HG03066 (cell line): ENCODE data around the gene ASIC2.

Experiments used
- ATAC-seq: cut with Tn5 transposase; IDR thresholded peaks from one replicate; pipeline ENCODE4 v1.9.1; 2021; ENCODE audit warnings: low read depth; ENCODE audit not compliant: unreplicated experiment

ASIC2 gene

GRCh38 chr17:33292981-33293867 lies at the start of gene ASIC2:
Gene ASIC2 (minus strand): TSS chr17:33293295.
- ATAC-seq: no peak

DNA sequence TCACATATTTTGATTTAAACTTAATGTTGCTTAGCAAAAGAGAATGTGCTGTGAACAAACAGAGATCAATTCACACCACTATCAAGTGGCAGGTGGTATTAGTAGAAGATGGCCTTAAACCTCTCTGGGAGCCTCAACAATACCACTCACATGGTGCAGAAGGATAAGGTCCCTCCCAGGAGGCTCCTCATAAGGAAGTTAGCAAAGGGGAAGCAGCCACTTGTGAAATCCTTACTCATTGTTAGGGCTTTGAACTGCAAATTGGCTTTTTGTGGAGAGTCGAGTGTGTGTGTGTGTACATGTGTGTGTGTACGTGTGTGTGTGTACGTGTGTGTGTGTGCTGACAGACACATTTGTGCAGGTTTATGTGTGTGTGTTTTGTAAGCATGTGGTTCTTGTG lies 48.9 kb upstream of the ASIC2 start:
- ATAC-seq: no peak

GRCh38 chr17:33338242-33338641 lies 45.1 kb upstream of the ASIC2 start:
- ATAC-seq: no peak

GRCh38 chr17:33335491-33336173 lies 42.5 kb upstream of the ASIC2 start:
- ATAC-seq: no peak

DNA sequence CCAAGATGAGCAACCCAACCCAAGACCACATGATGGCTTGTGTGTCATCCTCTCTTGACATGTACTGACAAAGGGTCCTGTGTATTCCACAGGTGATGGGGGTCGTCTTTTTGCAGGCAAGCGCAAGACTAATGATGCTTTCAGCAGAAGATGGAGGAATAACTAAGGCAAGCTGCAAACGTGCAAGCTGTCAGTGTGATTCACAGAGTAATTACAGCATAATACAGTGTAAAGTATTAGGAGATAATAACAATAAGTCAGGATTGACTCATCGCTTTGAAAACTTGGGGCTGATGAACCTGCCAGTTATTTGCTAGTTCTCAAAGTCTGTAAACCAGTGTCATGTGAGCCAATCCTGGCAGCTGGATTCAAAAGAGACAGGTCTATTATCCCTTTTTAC lies 41.6 kb upstream of the ASIC2 start:
- no peak for ATAC-seq

- ATAC-seq: no peak
Observed at GRCh38 chr17:33330877-33331276, 37.8 kb upstream of the ASIC2 start.

DNA sequence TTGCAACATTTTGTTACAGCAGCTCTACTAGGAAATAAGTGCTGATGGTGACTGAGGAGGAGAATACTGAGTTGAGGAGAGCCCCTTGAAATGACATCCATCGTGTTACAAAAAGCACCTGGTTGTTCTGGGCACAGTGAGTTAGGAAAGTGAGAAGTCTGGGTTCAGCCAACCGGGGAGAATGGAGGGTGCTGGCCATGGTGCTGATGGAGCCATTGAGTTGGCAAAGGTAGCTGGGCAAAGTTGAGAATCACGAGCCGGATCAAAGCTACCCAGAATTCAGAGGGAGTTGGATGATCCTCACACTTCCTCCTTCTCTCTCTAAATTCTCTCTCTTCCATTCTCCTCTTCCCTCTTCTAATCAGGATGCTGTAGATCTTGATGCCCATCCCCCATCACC lies 35.0 kb upstream of the ASIC2 start:
- ATAC-seq: no peak

DNA sequence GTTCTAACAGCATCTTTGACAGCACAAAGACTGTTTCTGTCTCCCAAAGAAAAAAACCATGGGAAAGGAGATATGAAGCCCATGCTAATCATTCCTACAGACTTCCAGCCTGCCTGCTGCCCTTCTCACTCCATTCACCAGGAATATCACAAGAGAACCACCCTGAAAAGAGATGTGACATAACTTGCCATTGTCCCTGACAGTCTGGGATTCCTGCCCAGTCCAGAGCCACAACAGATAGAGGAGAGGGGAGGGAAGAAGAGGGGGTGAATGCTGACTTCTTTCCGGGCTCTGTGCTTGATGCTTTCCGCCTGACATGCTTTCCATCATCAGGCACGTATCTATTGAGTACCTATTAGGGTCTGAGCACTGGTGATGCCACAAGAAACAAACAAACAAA lies 31.6 kb upstream of the ASIC2 start:
- ATAC-seq: no peak

DNA sequence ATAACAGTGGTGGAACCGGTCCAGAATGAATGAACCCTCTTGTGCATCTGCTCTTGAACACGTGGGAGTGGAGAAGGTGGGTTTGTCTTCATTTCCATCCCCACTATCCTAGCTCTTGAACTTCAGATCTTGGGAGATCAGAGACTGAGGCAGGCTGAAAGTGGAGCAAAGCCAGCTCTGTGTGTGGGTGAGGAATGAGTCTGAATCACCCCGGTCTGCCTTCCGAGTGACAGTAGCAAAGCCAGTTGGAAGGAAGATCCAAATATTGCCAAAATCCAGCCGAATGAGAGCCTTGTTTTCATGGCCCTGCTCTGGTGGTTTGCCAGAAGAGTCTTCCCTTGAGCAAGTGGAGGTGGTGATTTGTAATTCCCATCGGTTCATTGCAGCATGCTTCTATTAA lies 29.0 kb upstream of the ASIC2 start:
- no peak for ATAC-seq

DNA sequence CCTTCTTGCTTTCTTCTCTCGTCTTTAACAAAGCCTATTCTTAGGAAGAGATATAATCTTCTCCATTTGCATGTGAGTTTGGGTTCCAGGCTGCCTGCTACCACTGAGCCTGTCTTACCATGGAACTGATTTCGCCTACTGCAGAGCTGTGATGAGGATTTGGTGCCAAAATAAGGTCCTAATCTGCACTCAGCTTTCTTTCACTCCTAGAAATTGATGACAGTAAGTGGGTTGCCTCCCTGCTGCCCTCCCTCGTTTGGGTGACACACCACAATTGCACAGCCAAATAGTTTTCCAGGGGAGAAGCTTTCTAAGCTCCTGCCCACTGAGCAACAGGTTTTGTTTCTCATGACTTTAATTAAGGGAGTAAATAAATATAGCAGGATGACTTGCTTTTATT lies 25.1 kb upstream of the ASIC2 start:
- ATAC-seq: no peak

GRCh38 chr17:33316746-33317145 lies 23.7 kb upstream of the ASIC2 start:
- no peak for ATAC-seq

- ATAC-seq: no peak
Observed at GRCh38 chr17:33310296-33310695, 17.2 kb upstream of the ASIC2 start.

GRCh38 chr17:33303254-33303653 lies 10.2 kb upstream of the ASIC2 start:
- ATAC-seq: no peak

DNA sequence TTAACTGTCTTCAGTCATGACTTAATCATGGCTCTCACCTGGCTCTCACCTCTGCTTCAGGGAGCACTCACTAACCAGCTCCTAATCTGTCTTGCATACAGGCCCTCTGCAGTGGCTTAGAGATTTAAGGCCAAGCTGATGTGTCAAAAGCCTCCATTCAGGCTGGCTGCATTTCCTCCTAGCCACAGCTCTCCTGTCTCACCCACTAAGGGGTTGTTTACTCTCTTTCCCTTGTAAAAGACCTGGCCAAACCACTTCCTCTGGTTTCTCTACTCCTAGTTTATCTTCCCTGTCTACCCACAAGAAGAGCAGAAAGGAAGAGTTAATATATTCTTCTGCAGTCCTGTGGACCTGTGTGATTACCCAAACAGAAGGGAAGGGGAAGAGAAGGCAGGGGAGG lies 9.3 kb upstream of the ASIC2 start:
- no peak for ATAC-seq

GRCh38 chr17:33300241-33300640 lies 7.1 kb upstream of the ASIC2 start:
- ATAC-seq: no peak

- no peak for ATAC-seq
Observed at GRCh38 chr17:33299115-33299514, 6.0 kb upstream of the ASIC2 start.

DNA sequence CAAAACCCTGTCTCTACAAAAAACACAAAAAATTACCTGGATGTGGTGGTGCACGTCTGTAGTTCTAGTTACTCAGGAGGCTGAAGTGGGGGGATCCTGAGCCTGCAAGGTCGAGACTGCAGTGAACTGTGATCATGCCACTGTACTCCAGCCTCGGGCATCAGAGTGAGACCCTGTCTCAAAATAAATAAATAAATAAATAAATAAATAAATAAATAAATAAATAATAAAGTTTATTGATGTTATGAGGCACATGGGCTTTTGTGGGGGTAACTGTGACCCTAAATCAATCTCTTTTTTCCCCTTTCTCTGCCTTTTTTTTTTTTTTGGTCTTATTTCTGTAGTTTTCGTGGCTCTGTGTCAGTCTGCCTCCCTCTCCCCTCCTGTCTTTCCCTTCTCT lies 4.5 kb upstream of the ASIC2 start:
- no peak for ATAC-seq

DNA sequence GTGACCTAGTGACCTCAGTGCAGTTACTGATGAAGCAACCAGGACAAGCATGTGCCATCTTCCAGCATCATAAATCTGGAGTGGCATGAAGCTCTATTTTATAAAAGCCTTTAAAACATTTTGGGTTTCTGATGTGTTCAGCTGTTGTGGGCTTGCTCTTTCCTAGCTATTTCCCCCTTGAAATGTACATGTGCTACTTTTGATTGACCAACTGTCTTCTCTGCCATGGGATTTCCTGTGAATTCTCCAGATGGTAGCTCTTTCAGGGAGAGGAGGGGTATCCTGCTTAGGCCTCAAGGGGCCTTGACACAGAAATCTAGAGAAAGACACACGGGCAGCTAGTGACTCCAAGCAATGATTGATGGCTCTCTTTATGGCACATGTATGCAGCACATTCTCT lies 1.9 kb upstream of the ASIC2 start:
- ATAC-seq: no peak

DNA sequence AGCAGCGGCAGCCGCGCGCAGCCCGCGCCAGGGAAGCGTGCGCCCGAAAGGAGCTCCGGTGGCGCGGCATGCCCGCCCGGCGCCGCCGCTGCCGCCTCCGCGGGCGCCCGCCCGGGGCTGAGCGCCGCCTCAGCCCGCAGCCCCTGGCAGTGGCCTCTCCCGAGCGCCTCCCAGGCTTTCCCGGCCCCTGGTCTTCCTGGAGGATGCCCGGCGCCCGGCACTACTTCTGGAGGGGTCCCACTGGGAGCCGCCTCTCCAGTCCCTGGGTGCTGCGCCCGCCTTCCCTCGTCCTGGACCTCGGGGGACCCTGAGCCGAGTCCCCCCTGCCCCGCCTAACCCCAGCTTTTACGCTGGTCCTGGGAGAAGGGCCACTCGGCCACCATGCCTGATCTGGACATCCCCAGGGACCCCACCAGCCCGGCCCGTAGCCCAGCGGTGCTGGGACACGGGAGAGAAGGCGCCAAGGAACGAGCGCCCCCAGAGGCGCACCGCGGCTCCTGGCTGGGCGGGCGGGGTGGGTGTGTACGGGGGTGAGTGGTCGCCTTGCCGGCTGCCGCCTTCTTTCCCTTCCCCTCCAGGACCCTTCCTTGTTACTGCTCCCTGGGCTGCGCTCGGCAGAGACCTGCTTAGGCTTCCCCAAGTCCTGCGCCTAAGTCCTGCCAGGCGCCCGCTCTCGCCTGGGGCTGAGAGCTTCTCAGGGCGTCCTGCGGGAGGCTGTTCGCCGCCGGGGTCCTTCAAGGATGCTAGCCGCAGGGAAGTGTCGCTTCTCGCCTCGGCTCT lies 704 bp downstream of the ASIC2 start:
- no peak for ATAC-seq

DNA sequence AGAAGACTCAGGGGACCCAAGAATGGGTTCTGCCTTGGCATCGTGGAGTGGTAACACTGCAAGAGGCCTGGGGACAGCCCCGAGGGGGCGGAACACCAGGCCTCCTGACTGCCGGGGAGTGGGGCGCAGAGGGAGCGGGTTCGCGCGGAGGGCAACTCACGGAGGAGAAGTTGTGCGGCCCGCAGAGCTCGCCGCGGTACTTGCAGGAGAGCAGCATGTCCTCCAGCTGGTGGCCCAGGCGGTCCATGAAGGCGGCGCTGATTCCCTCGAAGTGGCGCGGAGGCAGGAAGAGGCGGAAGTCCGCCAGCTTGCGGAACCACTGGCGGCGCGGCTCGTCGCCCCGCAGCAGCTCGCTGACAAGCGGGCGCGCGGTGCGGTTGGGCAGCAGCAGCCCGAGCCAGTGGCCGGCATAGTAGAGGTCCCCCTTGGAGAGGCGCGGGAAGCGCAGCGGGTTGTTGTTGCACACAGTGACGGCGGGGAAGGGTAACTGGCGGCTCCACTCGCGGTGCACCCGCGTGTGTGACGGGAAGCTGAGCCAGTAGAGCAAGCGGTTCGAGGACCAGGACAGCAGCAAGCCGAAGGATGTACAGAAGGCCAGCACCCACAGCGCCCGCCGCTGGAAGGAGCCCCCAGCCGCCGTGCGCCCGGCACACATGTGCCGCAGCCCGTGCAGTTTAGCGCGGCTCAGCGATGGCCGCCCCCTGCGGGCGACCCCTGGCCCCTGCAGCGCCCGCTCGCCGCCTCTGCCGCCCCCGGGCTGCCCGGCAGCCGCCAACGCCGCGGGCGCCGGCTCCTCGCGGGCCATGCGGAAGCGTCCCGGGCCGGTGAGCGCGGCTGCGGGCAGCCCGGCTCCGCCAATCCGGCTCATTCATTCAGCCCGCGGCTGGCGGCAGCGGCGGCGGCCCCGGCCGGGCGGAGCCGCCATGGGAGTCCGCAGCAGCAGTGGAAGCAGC lies 1.6 kb downstream of the ASIC2 start:
- no peak for ATAC-seq
